Peyer's patch (tissue), 4 donors: Measurements from ENCODE around the gene RASA1. TPM values are rescaled to one million over a fixed set of nuclear protein-coding genes. Genes with fewer than 3 reads are reported as not detected.

ENCODE experiments used
- DNase-seq, 3 donors: peaks; one replicate each; pipeline ENCODE4 v3.0.0-alpha.2; 2017 to 2019
- H3K27ac ChIP-seq, 4 donors: fragments of 200-600 bp; sonication (generic); one replicate each; pipeline ENCODE4 v1.5.1; 2016 to 2019
- H3K27me3 ChIP-seq, 2 donors: fragments of 200-600 bp; sonication (generic); one replicate each; pipeline ENCODE4 v1.5.1; 2019
- H3K36me3 ChIP-seq, 3 donors: fragments of 200-600 bp; sonication (generic); one replicate each; pipeline ENCODE4 v1.5.1; 2016 to 2019
- H3K4me1 ChIP-seq, 4 donors: fragments of 200-600 bp; sonication (generic); one replicate each; pipeline ENCODE4 v1.5.1; 2016 to 2019
- H3K4me3 ChIP-seq, 4 donors: fragments of 200-600 bp; sonication (generic); 1 replicate in 3 of 4; 2 replicates in 1 of 4; pipeline ENCODE4 v1.5.1; 2016 to 2019; ENCODE audit warnings: mild to moderate bottlenecking in 1 of 4
- H3K9me3 ChIP-seq, 4 donors: fragments of 200-600 bp; sonication (generic); one replicate each; pipeline ENCODE4 v1.5.1; 2016 to 2019; ENCODE audit warnings: mild to moderate bottlenecking in 1 of 4
- CTCF ChIP-seq, 6 experiments: fragments of 450-650 bp in 4 of 6; fragments of 200-600 bp in 2 of 6; sonication (generic) in 1 of 6; IDR thresholded peaks; one replicate each; pipeline ENCODE4 v1.5.1; 2017 to 2019; ENCODE audit warnings: antibody characterized with exemption in 6 of 6, mild to moderate bottlenecking in 3 of 6, moderate library complexity in 1 of 6
- POLR2A ChIP-seq, 2 donors: fragments of 450-650 bp; IDR thresholded peaks; one replicate each; pipeline ENCODE4 v1.5.1; 2017; ENCODE audit warnings: antibody characterized with exemption in 2 of 2, mild to moderate bottlenecking in 2 of 2, moderate library complexity in 2 of 2
- total RNA-seq, 4 donors: library from RNA; depleted of rRNA; stranded (reverse); fragments of >200 nt; gene quantifications; one replicate each; pipeline ENCODE4 v1.1.0, GENCODE V29; 2016

RASA1 gene
- total RNA-seq, 4 donors from 2014 or later, result 20.9 to 52.0 (median 23.5) TPM

GRCh38 chr5:87390075-87390474 lies 122.4 kb downstream of the RASA1 start:
- no peaks in the 10 kb centered on the region for H3K4me1 ChIP-seq
- H3K9me3 ChIP-seq, result no peaks in the 10 kb centered on the region
- no peak overlapping the region for H3K27ac ChIP-seq
- no peak overlapping the region for H3K4me3 ChIP-seq
- no peaks in the 10 kb centered on the region for H3K27me3 ChIP-seq
- TF ChIP-seq POLR2A (IDR thresholded peaks at IDR 0.05), result no peak
- no peak for TF ChIP-seq CTCF (IDR thresholded peaks at IDR 0.05)
- peaks cover 0 to 88% (median 0%) of the 10 kb centered on the region in 3 donors for H3K36me3 ChIP-seq
- DNase-seq, result no peak

- H3K4me3 ChIP-seq, result no peak overlapping the region
- DNase-seq, result no peak
- H3K27ac ChIP-seq, result no peak overlapping the region
- H3K27me3 ChIP-seq, result no peaks in the 10 kb centered on the region
- peaks cover 0 to 4% (median 0%) of the 10 kb centered on the region in 4 donors for H3K4me1 ChIP-seq
- H3K9me3 ChIP-seq, result no peaks in the 10 kb centered on the region
- TF ChIP-seq POLR2A (IDR thresholded peaks at IDR 0.05), result no peak
- no peak for TF ChIP-seq CTCF (IDR thresholded peaks at IDR 0.05)
- peaks cover 0 to 90% (median 0%) of the 10 kb centered on the region in 3 donors for H3K36me3 ChIP-seq
Measured at GRCh38 chr5:87390576-87391199, 123.0 kb downstream of the RASA1 start.

GRCh38 chr5:87392170-87392569 lies 124.5 kb downstream of the RASA1 start:
- peaks cover 0 to 94% (median 0%) of the 10 kb centered on the region in 3 donors for H3K36me3 ChIP-seq
- H3K9me3 ChIP-seq, result no peaks in the 10 kb centered on the region
- H3K27ac ChIP-seq, result no peak overlapping the region
- no peak for DNase-seq
- H3K4me3 ChIP-seq, result no peak overlapping the region
- H3K27me3 ChIP-seq, result no peaks in the 10 kb centered on the region
- TF ChIP-seq CTCF (IDR thresholded peaks at IDR 0.05) (no peak), POLR2A (IDR thresholded peaks at IDR 0.05) (no peak)
- peaks cover 0 to 4% (median 0%) of the 10 kb centered on the region in 4 donors for H3K4me1 ChIP-seq

GRCh38 chr5:87392801-87393200 lies 125.1 kb downstream of the RASA1 start:
- Histone ChIP-seq H3K9me3 (no peaks in the 10 kb centered on the region), H3K36me3 (peaks cover 0 to 94% (median 0%) of the 10 kb centered on the region in 3 donors), H3K4me1 (peaks cover 0 to 4% (median 0%) of the 10 kb centered on the region in 4 donors), H3K27ac (no peak overlapping the region), H3K27me3 (no peaks in the 10 kb centered on the region), H3K4me3 (no peak overlapping the region)
- no peak for TF ChIP-seq CTCF (IDR thresholded peaks at IDR 0.05)
- no peak for TF ChIP-seq POLR2A (IDR thresholded peaks at IDR 0.05)
- no peak for DNase-seq

- no peaks in the 10 kb centered on the region for H3K9me3 ChIP-seq
- no peak for TF ChIP-seq POLR2A (IDR thresholded peaks at IDR 0.05)
- TF ChIP-seq CTCF (IDR thresholded peaks at IDR 0.05), result no peak
- peaks cover 0 to 94% (median 0%) of the 10 kb centered on the region in 3 donors for H3K36me3 ChIP-seq
- H3K4me1 ChIP-seq, result peaks cover 0 to 4% (median 0%) of the 10 kb centered on the region in 4 donors
- no peaks in the 10 kb centered on the region for H3K27me3 ChIP-seq
- H3K27ac ChIP-seq, result no peak overlapping the region
- no peak overlapping the region for H3K4me3 ChIP-seq
- DNase-seq, result no peak
Measured at GRCh38 chr5:87393331-87393730, 125.6 kb downstream of the RASA1 start.
